Esophagus muscularis mucosa (tissue), 4 donors: ENCODE data around the gene OLFML1.

Experiments used
- EP300 ChIP-seq: sonication (generic); formaldehyde crosslinking; IDR thresholded peaks from one replicate; pipeline ENCODE4 v1.6.1; 2017; ENCODE audit warnings: antibody characterized with exemption
- POLR2AphosphoS5 ChIP-seq, 2 donors: sonication (generic); formaldehyde crosslinking; IDR thresholded peaks; one replicate each; pipeline ENCODE4 v1.6.1; 2017; ENCODE audit warnings: antibody characterized with exemption in 2 of 2
- TF ChIP-seq, protein P1 (sequence below), 3 experiments: fragments of 200-600 bp in 2 of 3; fragments of 450-650 bp in 1 of 3; sonication (generic) in 2 of 3; IDR thresholded peaks; one replicate each; pipeline ENCODE4 v1.5.1; 2017 to 2019; ENCODE audit warnings: antibody characterized with exemption in 3 of 3, mild to moderate bottlenecking in 2 of 3, moderate library complexity in 1 of 3

- TF ChIP-seq EP300 (no peak), POLR2AphosphoS5 (IDR thresholded peaks at IDR 0.05) (no peak)
- TF ChIP-seq, protein P1, sequence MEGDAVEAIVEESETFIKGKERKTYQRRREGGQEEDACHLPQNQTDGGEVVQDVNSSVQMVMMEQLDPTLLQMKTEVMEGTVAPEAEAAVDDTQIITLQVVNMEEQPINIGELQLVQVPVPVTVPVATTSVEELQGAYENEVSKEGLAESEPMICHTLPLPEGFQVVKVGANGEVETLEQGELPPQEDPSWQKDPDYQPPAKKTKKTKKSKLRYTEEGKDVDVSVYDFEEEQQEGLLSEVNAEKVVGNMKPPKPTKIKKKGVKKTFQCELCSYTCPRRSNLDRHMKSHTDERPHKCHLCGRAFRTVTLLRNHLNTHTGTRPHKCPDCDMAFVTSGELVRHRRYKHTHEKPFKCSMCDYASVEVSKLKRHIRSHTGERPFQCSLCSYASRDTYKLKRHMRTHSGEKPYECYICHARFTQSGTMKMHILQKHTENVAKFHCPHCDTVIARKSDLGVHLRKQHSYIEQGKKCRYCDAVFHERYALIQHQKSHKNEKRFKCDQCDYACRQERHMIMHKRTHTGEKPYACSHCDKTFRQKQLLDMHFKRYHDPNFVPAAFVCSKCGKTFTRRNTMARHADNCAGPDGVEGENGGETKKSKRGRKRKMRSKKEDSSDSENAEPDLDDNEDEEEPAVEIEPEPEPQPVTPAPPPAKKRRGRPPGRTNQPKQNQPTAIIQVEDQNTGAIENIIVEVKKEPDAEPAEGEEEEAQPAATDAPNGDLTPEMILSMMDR (IDR thresholded peaks at IDR 0.05): no peak
These were observed at the start of gene OLFML1 for GRCh38 chr11:7485186-7486097.
